Large intestine (tissue), 3 donors: ENCODE data around the gene APBB2. TPM values are rescaled to one million over a fixed set of nuclear protein-coding genes. Genes with fewer than 3 reads are reported as not detected.
"Not testable (repeated sequence)": the region's sequence is repeated elsewhere in the genome, so short reads cannot be mapped to it uniquely, and the experiment has no call there.

Source experiments
- DNase-seq, 2 donors: peaks; one replicate each; pipeline versions ENCODE4 v3.0.0 to v3.0.0-alpha.2; 2013
- H3K27ac ChIP-seq: one replicate; pipeline ENCODE4 v1.5.1; 2013; ENCODE audit warnings: low read length
- H3K27me3 ChIP-seq: 2 replicates; pipeline ENCODE4 v1.6.1; 2013; ENCODE audit warnings: low read length; ENCODE audit not compliant: control insufficient read depth, insufficient read depth
- H3K36me3 ChIP-seq: 2 replicates; pipeline ENCODE4 v1.6.1; 2013; ENCODE audit warnings: low read length; ENCODE audit not compliant: control insufficient read depth, insufficient read depth
- H3K4me1 ChIP-seq: one replicate; pipeline ENCODE4 v1.6.1; 2013; ENCODE audit warnings: low read length; ENCODE audit not compliant: control insufficient read depth, insufficient read depth
- H3K4me3 ChIP-seq: one replicate; pipeline ENCODE4 v1.5.1; 2013; ENCODE audit warnings: low read length
- H3K9me3 ChIP-seq: one replicate; pipeline ENCODE4 v1.6.1; 2013; ENCODE audit warnings: mild to moderate bottlenecking, low read depth, low read length, moderate library complexity; ENCODE audit not compliant: control insufficient read depth
- WGBS: methylation state at CpG from one replicate; pipeline ENCODE4 v1.1.5; 2013; ENCODE audit warnings: low lambda C conversion rate; ENCODE audit not compliant: insufficient coverage; 5-methylcytosine and 5-hydroxymethylcytosine counted together
- polyA plus RNA-seq: library from polyadenylated mRNA; unstranded; fragments of 120-200 nt; gene quantifications from one replicate; pipeline ENCODE4 v1.2.1, GENCODE V29; 2013

The APBB2 gene
- polyA plus RNA-seq, 1 donor = 26.6 TPM

- no peaks in the 10 kb centered on the region for H3K4me1 ChIP-seq
- no peak for DNase-seq
- no peaks in the 10 kb centered on the region for H3K27me3 ChIP-seq
- 100% methylated on average over 1 of the region's 4 CpGs for WGBS
- no peaks in the 10 kb centered on the region for H3K9me3 ChIP-seq
- no peak overlapping the region for H3K27ac ChIP-seq
- H3K4me3 ChIP-seq = no peak overlapping the region
- H3K36me3 ChIP-seq = no peaks in the 10 kb centered on the region
These were observed 148.3 kb downstream of the APBB2 start for GRCh38 chr4:41066049-41066448.

DNA sequence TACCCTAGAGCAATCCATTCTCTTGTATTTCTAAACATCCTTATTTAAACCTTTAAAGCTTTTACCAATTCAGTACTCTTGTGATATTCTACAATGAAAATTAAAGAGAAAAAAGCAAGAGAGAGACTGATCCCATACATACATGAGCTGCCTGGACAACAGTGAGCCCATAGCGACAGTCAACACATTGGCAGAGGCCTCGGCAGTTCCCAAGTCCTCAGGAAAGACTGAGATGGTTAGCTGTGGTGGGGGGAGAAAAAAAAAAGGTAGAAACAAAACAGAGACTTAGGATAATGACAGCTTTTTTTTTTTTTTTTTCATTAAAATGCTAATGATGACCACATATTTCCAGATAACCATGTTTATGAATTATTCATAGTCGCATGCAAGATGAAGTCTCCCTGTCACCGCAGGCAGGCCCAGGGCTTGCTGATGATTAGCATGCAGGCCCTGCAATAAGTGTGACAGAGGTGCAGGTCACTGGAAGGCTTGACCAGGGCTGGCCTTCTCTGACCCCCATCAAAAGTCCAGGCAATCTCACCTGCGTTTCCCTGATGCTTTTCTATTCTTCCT, 148.8 kb downstream of the APBB2 start:
- Histone ChIP-seq H3K27me3 (no peaks in the 10 kb centered on the region), H3K4me3 (no peak overlapping the region), H3K27ac (no peak overlapping the region), H3K9me3 (no peaks in the 10 kb centered on the region), H3K36me3 (no peaks in the 10 kb centered on the region), H3K4me1 (no peaks in the 10 kb centered on the region)
- no peak for DNase-seq
- WGBS = 100% methylated on average over 1 of the region's 5 CpGs

GRCh38 chr4:41064953-41065352, 149.4 kb downstream of the APBB2 start:
- no peak for DNase-seq
- Histone ChIP-seq H3K9me3 (no peaks in the 10 kb centered on the region), H3K27me3 (no peaks in the 10 kb centered on the region), H3K4me3 (no peak overlapping the region), H3K36me3 (no peaks in the 10 kb centered on the region), H3K27ac (no peak overlapping the region), H3K4me1 (no peaks in the 10 kb centered on the region)
- no CpG with 5 or more reads among the region's 3 CpGs for WGBS

- WGBS = no CpG with 5 or more reads among the region's 5 CpGs
- DNase-seq = no peak
- H3K27me3 ChIP-seq = no peaks in the 10 kb centered on the region
- H3K4me1 ChIP-seq = no peaks in the 10 kb centered on the region
- no peak overlapping the region for H3K4me3 ChIP-seq
- H3K36me3 ChIP-seq = no peaks in the 10 kb centered on the region
- no peaks in the 10 kb centered on the region for H3K9me3 ChIP-seq
- H3K27ac ChIP-seq = no peak overlapping the region
These were observed 152.7 kb downstream of the APBB2 start for GRCh38 chr4:41061482-41062185.

DNA sequence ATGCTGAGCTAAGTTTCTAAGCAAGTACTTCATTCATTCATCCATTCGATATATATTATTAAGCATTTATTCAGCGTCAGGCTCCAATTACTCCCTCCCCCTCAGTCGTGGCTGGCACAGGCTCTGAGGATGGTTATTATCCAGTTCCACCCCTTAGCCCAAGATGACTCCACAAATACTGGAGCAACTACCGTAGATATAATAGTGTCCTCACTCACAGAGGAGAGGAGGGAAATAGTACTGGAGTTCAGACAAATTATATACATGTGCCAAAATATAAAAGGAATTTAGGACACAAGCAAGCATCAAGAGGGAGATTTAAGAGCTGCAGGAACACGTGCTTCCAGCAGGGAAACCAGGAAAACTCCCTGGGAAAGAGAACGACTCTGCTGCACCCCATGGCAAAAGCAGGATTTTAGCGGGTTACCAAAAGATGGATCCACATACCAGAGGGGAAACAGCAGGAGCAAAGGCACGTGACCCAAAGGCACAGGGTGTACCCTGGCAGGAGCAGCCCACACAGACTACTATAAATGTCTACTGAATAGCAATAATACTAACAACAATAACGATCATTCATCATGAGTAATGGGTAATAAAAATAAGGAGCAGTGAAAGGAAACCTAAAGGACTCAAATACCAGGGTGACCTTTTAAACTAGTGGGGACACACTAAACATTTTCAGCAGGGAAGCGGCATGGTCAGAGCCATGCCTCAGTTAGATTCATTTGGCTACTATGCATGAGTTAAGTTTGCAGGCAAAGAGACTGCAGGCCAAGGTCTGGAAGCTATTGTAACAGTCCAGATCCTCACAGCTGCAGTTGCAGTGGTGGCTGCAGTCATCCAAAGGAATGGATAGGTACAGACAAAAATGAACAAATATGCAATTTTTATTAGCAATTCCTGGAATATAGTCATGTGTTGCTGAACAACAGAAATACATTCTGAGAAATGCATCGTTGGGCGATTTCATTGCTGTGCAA, 153.7 kb downstream of the APBB2 start:
- 100% methylated on average over 3 of the region's 12 CpGs for WGBS
- Histone ChIP-seq H3K4me1 (no peaks in the 10 kb centered on the region), H3K27ac (no peak overlapping the region), H3K9me3 (no peaks in the 10 kb centered on the region), H3K36me3 (no peaks in the 10 kb centered on the region), H3K27me3 (no peaks in the 10 kb centered on the region), H3K4me3 (no peak overlapping the region)
- no peak for DNase-seq

DNA sequence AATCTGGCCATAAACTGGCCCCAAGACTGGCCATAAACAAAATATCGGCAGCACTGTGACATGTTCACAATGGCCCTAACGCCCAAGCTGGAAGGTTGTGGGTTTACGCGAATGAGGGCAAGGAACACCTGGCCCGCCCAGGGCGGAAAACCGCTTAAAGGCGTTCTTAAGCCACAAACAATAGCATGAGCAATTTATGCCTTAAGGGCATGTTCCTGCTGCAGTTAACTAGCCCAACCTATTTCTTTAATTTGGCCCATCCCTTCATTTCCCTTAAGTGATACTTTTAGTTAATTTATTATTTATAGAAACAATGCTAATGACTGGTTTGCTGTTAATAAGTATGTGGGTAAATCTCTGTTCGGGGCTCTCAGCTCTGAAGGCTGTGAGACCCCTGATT, 154.9 kb downstream of the APBB2 start:
- H3K4me3 ChIP-seq, DNase-seq, H3K9me3 ChIP-seq, H3K4me1 ChIP-seq, H3K27me3 ChIP-seq, H3K27ac ChIP-seq, H3K36me3 ChIP-seq: not testable (repeated sequence)
- no CpG with 5 or more reads among the region's 9 CpGs for WGBS

DNA sequence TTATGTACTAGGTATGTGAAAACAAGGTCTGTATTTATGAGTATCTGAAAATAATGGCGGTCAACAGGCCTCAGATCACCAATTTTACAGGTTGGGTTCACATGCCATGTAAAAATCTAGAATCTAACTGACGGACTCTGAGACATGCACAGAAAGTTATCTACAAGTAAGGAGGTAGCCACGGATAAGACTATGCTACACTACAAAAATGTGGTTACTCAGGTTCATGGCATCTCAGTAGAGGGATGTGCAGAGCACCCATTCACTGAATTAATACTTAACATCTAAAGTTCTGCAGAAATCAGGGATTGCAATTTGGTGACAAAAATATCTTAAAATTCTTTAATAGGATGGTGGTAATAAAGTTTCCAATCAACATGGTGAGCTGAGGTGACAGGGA, 155.9 kb downstream of the APBB2 start:
- Histone ChIP-seq H3K36me3 (no peaks in the 10 kb centered on the region), H3K27me3 (no peaks in the 10 kb centered on the region), H3K4me3 (no peak overlapping the region), H3K9me3 (no peaks in the 10 kb centered on the region), H3K27ac (no peak overlapping the region), H3K4me1 (no peaks in the 10 kb centered on the region)
- no peak for DNase-seq
- WGBS = no CpG with 5 or more reads among the region's 3 CpGs

GRCh38 chr4:41057467-41057866, 156.9 kb downstream of the APBB2 start:
- Histone ChIP-seq H3K4me1 (no peaks in the 10 kb centered on the region), H3K27me3 (no peaks in the 10 kb centered on the region), H3K9me3 (no peaks in the 10 kb centered on the region), H3K36me3 (no peaks in the 10 kb centered on the region), H3K27ac (no peak overlapping the region), H3K4me3 (no peak overlapping the region)
- DNase-seq = no peak
- 100% methylated on average over 1 of the region's 3 CpGs for WGBS

DNA sequence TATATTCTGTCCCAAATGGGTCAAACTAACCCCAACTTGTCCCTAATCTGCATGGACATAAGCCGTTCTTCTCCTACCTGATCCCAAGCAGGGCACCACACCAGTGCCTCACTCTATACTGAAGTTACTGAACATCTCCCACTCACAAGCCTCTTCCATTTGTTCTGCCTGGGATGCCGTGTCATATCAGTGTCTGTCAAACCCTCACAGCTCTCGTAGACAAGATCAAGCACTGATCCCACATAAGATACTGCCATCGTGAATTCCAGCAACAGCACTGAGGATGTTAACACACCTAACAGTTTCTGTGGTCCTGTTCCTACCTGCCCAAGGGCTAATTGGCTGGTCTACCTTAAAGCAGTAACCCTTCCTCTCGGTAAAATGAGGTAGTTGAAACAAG, 162.1 kb downstream of the APBB2 start:
- no peaks in the 10 kb centered on the region for H3K27me3 ChIP-seq
- no peak overlapping the region for H3K27ac ChIP-seq
- WGBS = 80% methylated on average over 1 of the region's 5 CpGs

DNA sequence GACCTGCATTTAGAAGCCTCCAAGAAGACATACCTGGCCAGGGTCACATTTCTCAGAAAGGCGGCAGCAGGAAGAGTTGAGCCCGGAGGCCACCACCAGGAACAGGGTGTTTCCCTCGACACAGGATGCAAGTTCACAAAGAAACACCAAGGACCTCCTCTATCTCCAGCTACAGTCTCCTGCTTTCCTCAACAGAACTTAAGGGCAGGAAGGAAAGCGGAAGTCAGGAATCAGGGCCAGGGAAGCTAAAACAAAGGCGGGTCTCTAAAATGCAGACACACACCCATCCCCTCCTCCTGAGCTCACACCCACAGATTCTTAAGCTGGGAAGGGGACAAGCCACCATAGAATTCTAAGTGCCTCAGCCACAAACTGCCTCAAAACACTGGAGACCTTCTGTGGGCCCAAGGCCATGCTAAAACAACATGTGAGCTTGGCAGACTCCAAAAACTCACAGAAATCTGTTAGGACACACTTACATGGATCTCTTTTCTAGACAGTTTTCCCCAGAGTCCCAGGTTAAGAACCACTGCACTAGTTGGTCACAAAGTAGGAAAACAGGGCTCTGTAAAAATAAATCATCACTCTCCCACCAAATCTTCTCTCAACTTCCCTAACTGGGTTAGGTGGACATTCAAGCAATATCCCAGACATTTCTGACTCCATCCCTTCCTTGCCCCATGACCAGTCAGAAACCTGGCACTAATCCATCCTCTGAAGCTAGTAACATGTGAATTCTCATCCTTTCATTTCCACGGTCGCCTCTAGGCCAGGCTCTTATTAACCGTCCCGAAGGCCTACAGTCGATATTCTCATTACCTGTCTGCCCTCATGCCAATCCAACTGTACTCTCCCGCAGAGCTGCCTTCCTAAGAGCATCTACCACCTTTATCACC, 163.2 kb downstream of the APBB2 start:
- no peak overlapping the region for H3K4me3 ChIP-seq

More for the DNA sequence above, 162.1 kb downstream of the APBB2 start:
- no peak for DNase-seq
- Histone ChIP-seq H3K4me3 (no peak overlapping the region), H3K36me3 (no peaks in the 10 kb centered on the region), H3K9me3 (peaks cover 8% of the 10 kb centered on the region), H3K4me1 (no peaks in the 10 kb centered on the region)

More for the DNA sequence above, 163.2 kb downstream of the APBB2 start:
- WGBS = no CpG with 5 or more reads among the region's 11 CpGs
- Histone ChIP-seq H3K36me3 (no peaks in the 10 kb centered on the region), H3K4me1 (no peaks in the 10 kb centered on the region), H3K9me3 (peaks cover 8% of the 10 kb centered on the region), H3K27me3 (no peaks in the 10 kb centered on the region), H3K27ac (no peak overlapping the region)
- no peak for DNase-seq
